ENCODE results near the gene NXN.
"Not testable (repeated sequence)": the region's sequence is repeated elsewhere in the genome, so short reads cannot be mapped to it uniquely, and the experiment has no call there.

The NXN gene

DNA sequence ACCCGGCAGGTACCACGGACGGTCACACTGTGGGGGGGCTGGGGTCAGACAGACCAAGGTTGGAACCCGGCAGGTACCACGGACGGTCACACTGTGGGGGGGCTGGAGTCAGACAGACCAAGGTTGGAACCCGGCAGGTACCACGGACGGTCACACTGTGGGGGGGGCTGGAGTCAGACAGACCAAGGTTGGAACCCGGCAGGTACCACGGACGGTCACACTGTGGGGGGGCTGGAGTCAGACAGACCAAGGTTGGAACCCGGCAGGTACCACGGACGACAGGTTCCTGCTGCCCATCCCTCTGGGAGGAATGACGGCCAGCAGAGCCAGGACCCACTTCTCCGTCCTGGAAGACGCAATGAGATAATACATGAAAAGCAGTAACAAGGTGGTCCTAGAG, 27.0 kb downstream of the NXN start:
- DNase-seq, result not testable (repeated sequence)

DNA sequence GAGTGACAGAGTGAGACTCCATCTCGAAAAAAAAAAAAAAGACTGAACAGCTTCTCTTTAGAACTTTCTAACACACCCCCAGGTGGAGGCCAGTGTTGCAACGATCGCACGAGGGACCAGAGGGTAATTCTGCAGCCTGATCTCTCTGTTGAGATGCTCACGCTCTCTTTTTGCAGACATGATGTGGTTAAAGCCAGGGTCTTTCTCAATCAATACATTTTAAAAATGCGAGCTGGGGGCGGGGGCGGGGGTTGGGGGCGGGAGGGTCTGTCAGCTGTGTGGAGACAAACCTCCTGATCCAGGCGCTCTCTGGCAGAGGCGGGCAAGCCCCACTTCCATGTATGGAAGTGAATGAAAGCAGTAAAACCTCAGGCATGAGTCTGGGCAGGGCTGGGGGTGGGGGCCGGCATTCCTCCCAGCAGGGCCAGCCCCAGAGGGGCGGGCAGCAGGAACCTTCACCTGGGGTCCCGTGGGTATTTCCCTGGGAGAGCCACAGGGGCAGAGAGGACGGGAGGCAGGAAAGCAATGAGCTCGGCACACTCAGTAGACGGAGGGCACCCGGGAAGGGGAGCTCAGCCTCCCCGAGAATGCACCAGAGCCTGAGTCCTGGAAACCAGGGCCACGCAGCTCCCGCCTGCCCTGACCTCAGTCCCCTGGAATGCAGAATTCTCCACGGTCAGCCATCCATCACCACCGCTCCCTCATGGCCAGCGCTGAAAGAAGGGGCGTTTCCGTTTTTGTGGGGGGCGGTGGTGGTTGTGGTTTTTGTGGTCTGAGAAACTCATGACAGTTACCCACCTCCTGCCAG, 28.0 kb downstream of the NXN start:
- DNase-seq, result no peak

DNA sequence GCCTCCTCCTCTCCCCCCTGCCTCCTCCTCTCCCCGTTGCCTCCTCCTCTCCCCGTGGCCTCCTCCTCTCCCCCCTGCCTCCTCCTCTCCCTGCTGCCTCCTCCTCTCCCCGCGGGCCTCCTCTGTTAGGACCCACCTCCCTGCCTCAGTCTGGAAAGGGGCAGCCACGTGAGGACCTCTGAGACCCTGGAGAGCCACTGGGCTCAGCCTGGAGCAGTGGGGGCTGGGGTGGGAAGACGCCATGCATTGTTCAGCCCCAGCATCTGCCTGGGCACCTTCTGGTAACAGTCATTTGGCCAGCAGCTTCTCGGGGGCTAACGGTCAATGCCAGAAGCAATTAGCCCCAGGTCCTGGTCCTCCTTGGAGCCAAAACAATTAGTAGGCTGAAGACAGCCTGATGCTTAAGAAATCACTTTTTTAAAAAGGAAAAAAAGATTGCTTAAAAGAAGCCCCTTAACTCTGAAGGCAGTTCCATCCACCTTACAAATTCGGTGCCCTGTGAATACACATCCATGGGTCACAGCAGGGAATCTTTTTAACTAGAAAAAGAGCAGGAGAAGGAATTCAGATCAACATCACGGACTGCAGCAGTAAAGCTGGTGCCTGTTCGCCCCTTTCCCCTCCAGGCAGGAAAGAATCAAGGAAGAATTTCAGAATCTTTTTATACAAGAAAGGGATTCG, 29.8 kb downstream of the NXN start:
- no peak for DNase-seq

DNA sequence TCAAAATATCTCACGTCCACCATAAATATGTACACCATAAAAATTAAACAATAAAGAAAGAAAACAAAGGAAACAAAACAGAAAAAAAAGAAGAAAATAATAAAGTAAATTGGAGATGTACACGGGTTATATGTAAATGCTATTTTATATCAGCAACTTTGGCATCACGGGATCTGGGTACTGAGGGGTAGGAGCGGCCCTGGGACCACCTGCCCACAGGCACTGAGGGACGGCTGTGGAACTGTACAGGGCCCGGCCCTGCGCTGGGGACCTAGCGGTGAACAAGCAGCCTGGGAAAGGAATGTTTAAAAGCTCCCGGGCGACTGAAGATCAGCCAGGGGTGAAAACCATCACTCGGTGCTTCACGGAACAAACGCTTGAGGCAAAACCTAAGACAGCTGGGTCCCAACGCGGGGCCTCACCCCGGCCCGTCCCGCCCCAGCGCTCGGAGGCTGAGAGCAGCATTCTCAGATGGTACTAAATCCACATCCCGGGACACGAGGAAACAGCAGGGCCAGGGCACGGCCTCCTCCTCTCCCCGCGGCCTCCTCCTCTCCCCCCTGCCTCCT, 31.2 kb downstream of the NXN start:
- no peak for DNase-seq

DNA sequence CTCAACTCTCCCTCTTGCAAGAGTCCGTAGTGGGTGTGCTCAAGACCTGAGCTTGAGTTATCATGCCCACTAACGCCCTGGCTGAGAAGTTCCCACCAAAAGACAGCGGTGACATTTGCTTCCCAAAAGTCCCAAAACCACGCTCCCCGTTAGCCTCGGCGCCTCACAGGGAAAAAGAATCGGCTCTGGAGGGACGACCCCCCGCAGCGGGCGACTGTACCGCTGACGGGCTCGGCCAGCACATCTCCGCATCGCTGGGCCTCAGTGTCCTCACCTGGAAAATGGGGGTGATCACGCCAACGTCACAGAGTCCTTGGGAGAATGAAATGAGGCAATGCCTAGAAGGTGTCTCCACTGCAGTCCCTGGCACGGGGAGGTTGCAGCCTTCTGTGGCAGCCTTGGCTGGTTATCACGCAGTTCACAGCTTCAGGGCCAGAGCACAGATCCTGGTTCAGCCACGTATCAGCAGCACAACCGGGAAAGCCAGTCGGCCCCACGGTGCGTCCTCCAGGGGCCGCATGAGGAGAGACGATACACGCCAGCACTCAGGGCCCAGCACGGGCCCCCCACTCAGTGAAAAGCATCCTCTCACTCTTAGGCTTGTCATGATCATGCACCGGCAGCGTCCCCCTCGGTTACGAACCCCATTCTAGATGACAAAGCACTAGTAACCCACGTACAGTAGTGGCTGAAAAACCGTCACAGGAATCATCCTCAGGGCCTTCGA, 32.9 kb downstream of the NXN start:
- DNase-seq, result no peak

DNA sequence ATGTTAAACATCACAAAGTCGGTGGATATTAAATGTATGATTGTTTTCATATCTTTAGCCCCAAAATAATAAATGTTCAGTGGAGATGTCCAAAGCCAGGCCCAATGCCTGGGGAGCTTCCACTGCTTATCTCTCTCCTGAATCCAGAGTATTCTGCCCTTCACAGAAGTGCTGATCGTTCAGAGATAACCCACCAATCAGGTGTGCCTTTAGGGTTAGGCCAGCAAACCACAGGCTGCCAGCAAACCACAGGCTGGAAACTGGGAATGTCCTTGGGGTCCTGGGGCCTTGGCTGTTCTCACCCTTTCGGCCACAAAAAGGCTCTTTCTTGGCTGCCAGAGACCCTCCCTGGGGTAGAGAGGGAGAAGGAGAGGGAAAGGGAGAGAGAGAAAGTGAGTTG, 33.9 kb downstream of the NXN start:
- DNase-seq, result no peak

DNA sequence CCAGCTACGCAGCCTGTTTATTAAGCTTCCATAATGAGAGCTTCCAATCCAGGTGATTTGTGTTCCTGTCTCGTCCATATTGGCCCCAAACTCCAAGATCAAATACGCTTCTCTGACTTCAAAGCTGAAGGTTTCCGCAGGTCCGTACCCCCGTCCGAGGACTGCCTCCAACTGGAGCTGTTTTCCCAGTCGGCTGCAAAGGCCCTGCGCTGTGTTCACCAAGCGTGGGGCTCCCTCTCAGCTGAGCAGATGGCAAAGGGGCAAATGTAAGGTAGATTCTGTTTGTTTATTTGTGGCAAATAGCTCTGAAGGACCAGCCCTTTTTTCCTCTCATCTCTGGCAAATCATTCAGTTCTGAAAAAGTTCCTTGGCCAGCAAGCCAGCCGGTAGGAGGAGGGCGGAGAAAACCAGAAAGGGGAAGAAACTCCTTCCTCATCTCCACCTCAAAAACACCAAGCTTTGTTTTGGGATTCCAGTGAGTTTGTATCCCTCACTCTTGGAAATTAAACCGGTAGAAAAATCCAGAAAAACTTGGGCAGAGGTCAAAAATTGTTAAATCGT, 35.2 kb downstream of the NXN start:
- DNase-seq, result no peak

DNA sequence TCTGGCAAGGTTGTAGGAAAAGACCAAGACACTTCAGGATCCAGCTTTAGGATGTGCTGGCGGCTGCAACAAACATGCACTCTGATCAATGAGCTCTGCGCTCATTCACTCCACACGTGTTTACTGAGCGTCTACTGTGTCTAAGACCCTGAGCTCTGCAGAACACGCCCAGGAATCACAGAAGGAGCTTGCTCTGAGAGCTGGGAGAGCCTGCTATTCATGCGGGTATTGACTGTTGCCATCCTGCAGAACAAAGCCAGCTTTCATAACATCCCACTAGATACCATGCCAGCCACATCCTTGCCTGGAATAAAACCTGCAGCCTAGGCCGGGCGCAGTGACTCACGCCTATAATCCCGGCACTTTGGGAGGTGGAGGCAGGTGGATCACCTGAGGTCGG, 44.1 kb downstream of the NXN start:
- no peak for DNase-seq

DNA sequence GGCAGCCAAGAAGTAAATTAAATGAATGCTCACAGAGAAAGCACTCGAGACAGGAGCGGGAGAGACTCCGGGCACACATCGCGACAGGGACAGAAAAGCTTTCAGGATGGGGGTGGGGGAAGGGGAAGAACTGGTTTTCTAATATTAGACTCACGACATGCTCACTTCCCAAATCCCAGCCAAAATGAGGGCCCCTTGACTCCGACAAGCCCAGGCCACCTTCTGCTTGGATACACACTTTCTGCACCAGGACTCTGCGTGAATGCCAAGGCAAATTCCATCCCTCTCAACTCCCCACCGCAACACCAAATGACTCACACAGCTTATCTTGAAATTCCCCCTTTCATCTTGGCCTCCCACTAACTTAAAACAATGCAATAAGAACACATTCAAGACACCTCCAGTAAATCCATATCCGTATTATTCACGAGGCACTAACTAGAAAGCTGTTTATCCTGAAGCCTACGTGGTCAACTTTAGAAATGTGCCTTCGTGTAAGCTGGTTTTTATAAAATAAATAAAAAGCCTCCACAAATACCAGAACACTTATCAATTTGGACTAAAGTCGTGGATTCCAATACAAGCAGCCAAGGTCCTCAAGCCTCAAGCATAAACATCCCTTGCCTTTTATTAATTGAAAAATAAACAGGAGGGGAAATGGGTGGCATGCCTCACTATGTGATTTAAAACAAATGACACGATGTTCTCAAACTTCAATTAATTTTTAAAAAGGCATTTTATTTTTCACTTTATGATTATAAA, 46.1 kb downstream of the NXN start:
- DNase-seq, result no peak

DNA sequence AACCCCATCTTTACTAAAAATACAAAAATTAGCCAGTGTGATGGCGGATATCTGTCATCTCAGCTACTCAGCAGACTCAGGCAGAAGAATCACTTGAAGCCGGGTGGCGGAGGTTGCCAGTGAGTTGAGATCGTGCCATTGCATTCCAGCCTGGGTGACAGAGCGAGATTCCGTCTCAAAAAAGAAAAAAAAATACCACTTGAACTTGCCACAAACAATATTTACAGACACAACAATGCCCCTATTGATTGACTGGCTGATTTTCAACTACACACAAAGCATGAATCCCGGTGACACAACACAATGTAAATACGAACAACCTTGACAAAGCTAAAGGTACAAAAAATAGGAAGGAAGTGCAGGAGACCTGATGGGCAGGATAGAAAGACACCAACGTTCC, 49.3 kb downstream of the NXN start:
- DNase-seq, result no peak

DNA sequence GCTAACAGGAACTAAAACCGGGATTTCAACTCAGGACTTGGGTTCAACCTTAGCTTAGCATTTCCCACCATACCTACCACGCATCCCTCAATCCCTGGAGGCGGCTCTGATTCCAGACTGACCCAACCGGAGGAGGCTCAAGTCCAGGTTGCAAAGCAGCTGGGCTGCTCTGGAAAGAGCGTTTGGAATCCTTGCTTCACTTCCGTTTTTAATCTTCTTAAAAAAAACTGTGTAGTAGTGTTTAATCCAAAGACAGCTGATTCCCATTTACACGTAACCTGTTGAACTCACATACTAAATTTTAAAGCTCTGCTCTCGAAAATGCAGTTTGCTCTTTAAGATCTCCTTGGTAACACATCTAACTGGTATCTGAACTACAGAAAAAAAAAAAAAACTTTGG, 50.0 kb downstream of the NXN start:
- DNase-seq, result no peak

DNA sequence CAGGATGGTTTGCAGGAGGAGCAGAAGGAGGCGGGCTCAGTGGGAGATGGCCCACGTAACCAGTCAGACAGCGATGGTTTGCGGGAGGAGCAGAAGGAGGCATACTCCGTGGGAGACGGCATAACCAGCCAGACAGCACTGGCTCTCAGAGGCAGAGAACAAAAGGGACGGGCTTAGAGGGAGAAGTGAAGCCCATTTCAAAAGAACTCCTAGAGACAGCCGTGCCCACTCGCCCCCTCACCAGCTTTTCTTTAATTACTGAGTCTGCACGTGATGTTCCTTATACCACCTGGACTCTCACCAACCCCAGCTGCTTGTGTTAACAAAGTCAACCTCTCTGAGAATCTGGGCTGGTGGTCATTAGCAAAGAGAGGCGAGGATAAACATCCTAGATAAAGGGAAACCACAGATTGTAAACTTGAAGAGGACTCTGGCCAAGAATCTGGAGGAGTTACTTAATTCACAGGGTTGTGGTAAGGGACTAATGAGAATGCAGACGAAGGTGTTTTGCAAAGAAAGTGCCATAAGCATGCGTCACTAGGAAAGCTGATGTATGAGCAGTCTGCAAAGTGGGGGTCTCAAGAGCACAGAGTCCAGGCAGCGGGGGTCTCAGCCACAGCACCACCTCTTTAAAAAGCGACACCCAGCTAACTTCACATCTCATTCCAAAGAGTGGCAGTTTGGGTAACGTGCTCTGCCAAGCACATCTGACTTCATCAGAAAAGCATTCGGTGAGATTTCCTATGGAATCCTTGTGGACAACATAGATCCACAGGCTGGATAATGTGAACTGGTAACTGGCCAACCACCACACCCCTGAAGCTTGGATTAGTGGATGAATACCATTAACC, 51.7 kb downstream of the NXN start:
- no peak for DNase-seq

DNA sequence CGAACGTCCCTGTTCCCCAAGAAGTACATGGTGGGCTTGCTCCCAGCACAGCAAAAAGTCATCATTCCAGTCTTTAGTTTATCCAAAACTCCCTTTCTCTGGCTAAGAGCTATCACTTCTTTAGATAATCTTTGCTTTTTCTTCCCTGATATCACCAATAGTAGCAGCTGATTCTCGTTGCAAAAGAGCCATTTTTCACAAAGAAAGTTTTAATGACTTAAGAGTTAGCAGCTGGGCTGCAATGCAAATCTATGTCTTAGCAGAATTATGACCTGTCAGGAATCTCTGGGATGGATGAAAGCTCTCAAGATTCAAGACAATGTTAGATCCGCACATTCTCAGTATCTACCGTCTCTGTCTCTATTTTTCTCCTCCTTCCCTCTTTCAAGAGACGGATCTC, 53.8 kb downstream of the NXN start:
- DNase-seq, result no peak

DNA sequence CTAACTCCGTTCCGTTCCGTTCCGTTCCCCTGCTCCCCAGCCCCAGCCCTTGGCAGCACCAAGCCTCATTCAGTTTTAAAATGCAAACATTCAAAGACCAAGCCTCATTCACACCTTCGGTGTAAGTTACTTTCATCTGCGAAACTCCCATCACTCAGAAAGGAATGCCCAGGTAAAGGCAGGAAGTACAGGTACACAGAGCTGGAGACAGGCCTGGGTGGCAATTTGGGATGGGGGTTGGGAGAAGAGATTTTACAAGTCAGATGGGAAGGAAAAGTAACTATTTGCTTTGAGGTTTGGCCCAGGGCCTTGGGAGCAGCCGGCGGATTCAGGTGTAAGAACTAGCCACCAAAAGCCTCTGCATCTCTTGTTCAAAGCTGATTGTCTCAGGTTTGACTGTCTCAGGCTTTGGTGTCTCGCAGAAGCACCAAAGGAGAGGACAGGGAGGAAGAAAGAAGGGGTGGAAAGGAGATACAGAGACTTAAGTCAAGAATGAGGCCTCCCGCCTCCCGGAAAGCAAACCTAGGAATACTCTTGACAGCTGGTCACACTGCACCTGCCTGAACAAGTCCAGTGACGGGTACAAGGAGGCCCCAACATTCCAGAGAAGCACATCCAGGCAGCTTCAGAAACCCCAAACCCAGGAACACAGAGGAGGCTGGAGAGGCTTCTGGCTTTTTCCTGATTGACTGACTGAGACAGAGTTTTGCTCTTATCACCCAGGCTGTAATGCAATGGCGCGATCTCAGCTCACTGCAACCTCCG, 54.7 kb downstream of the NXN start:
- no peak for DNase-seq

DNA sequence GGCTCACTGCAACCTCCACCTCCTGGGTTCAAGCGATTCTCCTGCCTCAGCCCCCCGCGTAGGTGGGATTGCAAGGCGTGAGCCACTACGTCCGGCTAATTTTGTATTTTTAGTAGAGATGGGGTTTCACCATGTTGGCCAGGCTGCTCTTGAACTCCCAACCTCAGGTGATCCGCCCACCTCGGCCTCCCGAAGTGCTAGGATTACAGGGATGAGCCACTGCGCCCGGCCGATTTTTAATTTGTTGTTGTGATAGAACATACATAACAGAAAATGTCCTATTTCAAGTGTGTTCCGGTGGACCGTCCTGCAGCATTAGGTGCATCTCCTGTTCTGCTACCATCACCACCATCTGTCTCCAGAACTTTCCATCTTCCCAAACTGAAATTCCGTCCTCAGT, 55.3 kb downstream of the NXN start:
- not testable (repeated sequence) for DNase-seq

DNA sequence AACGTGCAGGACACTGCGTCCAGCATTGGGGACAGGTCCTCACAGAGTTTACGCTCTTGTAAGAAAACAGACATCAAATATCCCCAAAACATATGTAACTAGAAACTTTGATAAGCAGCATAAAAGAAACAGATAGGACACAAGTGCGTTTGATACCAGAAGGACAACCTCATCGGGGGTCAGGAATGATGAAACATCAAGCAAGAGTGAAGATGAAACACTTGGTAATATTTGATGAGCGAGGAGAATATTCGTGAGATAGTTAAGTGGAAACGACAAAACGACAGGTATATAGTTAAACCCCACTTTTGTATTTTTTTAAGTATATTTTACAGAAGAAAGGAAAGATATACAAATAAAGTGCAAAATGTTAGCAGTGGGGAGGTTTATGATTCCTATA, 55.9 kb downstream of the NXN start:
- no peak for DNase-seq

DNA sequence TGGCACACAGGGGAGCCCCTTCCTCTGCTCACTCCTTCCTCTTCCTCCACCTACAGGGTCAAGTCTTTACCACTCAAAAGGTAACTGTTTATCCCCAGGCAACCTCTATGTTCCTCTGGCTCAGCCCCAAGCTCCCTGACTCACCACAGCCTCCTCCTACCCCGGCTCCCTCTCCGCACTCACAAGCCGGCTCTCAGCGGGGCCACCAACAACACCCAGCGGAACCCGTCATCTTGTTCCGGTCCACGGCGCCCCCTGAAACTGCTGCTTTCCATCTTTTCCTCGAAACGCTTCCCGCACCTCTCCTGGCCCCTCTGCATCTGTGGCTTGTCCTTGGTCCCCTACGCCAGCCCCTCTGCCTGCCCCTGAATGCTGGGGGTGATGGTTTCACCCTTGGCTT, 58.4 kb downstream of the NXN start:
- DNase-seq, result no peak

DNA sequence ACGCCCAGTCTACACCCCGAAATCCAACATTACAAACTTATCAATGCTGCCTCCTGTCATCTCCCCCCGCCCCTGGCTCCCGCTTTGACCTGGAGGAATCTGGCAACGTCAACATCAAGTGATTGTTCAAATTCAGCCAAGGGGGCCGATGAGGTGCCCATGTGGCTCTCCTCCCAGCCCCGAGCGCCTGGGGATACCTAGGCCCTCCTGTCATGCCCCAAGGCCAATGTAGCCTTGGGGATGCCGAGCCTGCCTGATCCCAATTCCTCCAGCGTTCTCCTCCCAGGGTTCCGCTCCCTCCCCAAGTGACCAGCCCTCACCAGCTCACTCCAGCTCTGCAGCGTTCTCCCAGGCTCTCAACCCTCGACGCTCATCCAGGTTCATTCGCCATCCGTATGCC, 59.4 kb downstream of the NXN start:
- no peak for DNase-seq

DNA sequence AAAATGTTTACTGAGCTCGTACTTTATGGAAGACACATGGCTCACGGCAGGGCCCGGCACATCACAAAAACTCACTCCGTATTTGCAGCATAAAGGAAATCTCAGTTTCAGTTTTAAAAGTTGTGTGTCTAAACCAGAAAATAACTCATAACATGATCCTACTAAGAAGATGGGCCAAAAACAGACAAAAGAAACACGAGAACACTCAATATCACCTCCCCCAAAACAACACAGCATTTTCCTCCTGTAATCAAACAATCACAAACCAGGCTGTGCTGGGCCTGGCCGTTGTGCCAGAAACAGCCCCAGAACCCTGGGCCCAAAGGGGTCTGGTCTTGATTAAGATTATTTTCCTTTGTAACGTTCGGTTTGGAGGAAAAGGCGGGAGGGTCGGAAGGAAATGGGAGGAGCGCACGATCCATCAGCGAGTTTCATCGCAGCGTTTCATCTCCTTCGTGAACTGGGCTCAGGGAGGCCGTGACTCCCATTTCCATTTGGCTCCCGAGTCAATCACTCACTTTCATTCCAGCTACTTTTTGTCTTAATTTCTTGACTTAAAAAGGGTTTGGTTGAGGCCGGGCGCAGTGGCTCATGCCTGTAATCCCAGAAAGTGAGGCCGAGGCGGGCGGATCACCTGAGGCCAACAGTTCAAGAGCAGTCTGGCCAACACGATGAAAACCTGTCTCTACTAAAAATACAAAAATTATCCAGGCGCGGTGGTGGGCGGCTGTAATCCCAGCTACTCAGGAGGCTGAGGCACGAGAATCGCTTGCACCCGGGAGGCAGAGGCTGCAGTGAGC, 61.4 kb downstream of the NXN start:
- DNase-seq, result no peak

DNA sequence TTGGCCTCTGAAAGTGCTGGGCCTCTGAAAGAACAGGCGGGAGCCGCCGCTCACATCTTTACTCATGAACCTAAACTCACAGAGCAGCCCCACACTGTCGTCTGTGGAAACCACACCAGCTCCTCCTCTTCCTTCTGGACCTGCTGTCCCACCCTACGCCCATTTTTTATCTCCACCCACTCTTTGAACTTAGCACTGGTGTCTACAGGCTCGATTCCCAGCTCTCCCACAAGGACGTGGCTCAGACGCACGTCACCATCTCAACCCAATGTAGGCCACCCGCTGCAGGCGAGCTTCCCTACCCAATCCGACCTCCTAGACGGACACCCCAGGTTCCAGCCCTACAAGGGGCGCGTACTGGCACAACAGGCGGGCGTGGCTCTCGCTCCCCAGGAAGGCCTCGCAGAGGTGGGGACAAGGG, 62.2 kb downstream of the NXN start:
- no peak for DNase-seq

Data from T-helper 1 cell (primary cell).